ENCODE results near the gene NIN.

- TF ChIP-seq POLR2AphosphoS5 (IDR thresholded peaks at IDR 0.05) (no peak), CTCF (IDR thresholded peaks at IDR 0.05) (no peak), POLR2A (IDR thresholded peaks at IDR 0.05) (no peak), EP300 (IDR thresholded peaks at IDR 0.05) (no peak)
Measured at GRCh38 chr14:50795909-50796308, 35.1 kb downstream of the NIN start.
